Adipocyte (in vitro differentiated cells): ENCODE results near the gene DPEP1.
A peak's percentile ranks its signal among the peaks of the same experiment; 100 is the strongest.
"Not testable (repeated sequence)": the region's sequence is repeated elsewhere in the genome, so short reads cannot be mapped to it uniquely, and the experiment has no call there.

Experiments used
- DNase-seq: peaks from one replicate; pipeline ENCODE4 v3.0.0-alpha.2; 2015; ENCODE audit warnings: low read depth
- H3K27me3 ChIP-seq: replicated peaks from 2 replicates; pipeline ENCODE4 v1.7.0; 2013; ENCODE audit warnings: mild to moderate bottlenecking, low read length, moderate library complexity; ENCODE audit not compliant: control insufficient read depth, insufficient read depth
- H3K36me3 ChIP-seq: 2 replicates; pipeline ENCODE4 v1.7.0; 2013; ENCODE audit warnings: low read length, mild to moderate bottlenecking, moderate library complexity; ENCODE audit not compliant: control insufficient read depth, insufficient read depth, severe bottlenecking
- H3K4me1 ChIP-seq: 2 replicates; pipeline ENCODE4 v1.7.0; 2013; ENCODE audit warnings: mild to moderate bottlenecking, low read length, moderate library complexity; ENCODE audit not compliant: control insufficient read depth, insufficient read depth
- H3K4me3 ChIP-seq: 2 replicates; pipeline ENCODE4 v1.7.0; 2013; ENCODE audit warnings: mild to moderate bottlenecking, low read length, moderate library complexity
- H3K9ac ChIP-seq: 2 replicates; pipeline ENCODE4 v1.7.0; 2013; ENCODE audit warnings: mild to moderate bottlenecking, low read length, moderate library complexity
- H3K9me3 ChIP-seq: 2 replicates; pipeline ENCODE4 v1.7.0; 2013; ENCODE audit warnings: mild to moderate bottlenecking, low read length, moderate library complexity; ENCODE audit not compliant: control insufficient read depth

DPEP1 gene

GRCh38 chr16:89613231-89613953 lies at the start of gene DPEP1:
TSS of gene DPEP1 (plus strand) at chr16:89613642. CDS start at chr16:89630411, 16,769 bp downstream.
- DNase-seq = no peak
- Histone ChIP-seq H3K9ac (no peak within 1 kb of the TSS), H3K36me3 (no peaks in the 10 kb centered on the region)

GRCh38 chr16:89564476-89565255 lies 48.8 kb upstream of the DPEP1 start:
- Histone ChIP-seq H3K36me3 (peaks cover 38% of the 10 kb centered on the region), H3K4me3 (no peak overlapping the region), H3K4me1 (peaks cover 47% of the 10 kb centered on the region), H3K27me3 (peaks cover 9% of the 10 kb centered on the region), H3K9me3 (no peaks in the 10 kb centered on the region), H3K9ac (peak overlapping the region; percentile 99)
- no peak for DNase-seq

More at GRCh38 chr16:89613231-89613953, at the start of gene DPEP1:
- peaks cover 17% of the 10 kb centered on the region for H3K27me3 ChIP-seq
- H3K4me3 ChIP-seq = no peak within 1 kb of the TSS
- no peaks in the 10 kb centered on the region for H3K9me3 ChIP-seq
- H3K4me1 ChIP-seq = peaks cover 3% of the 10 kb centered on the region

GRCh38 chr16:89565256-89565505 lies 48.3 kb upstream of the DPEP1 start:
- peaks cover 45% of the 10 kb centered on the region for H3K4me1 ChIP-seq
- H3K36me3 ChIP-seq = peaks cover 38% of the 10 kb centered on the region
- peaks cover 9% of the 10 kb centered on the region for H3K27me3 ChIP-seq
- no peak for DNase-seq
- H3K9ac ChIP-seq = peak overlapping the region; percentile 99
- H3K4me3 ChIP-seq = no peak overlapping the region
- H3K9me3 ChIP-seq = no peaks in the 10 kb centered on the region

GRCh38 chr16:89565506-89566372 lies 47.7 kb upstream of the DPEP1 start:
- Histone ChIP-seq H3K9ac (peak overlapping the region; percentile 99), H3K4me1 (peaks cover 45% of the 10 kb centered on the region), H3K36me3 (peaks cover 38% of the 10 kb centered on the region), H3K9me3 (no peaks in the 10 kb centered on the region), H3K27me3 (peaks cover 12% of the 10 kb centered on the region), H3K4me3 (peak overlapping the region; percentile 64)
- peak; percentile 64 for DNase-seq

- Histone ChIP-seq H3K9me3 (no peaks in the 10 kb centered on the region), H3K4me3 (no peak overlapping the region), H3K4me1 (peaks cover 33% of the 10 kb centered on the region), H3K36me3 (peaks cover 20% of the 10 kb centered on the region), H3K27me3 (peaks cover 22% of the 10 kb centered on the region), H3K9ac (no peak overlapping the region)
- DNase-seq = no peak
Measured at GRCh38 chr16:89567656-89568594, 45.5 kb upstream of the DPEP1 start.

GRCh38 chr16:89569506-89570341 lies 43.7 kb upstream of the DPEP1 start:
- peaks cover 22% of the 10 kb centered on the region for H3K27me3 ChIP-seq
- DNase-seq = no peak
- peaks cover 2% of the 10 kb centered on the region for H3K36me3 ChIP-seq
- H3K9me3 ChIP-seq = no peaks in the 10 kb centered on the region
- no peak overlapping the region for H3K4me3 ChIP-seq
- peaks cover 18% of the 10 kb centered on the region for H3K4me1 ChIP-seq
- no peak overlapping the region for H3K9ac ChIP-seq

- no peak for DNase-seq
- H3K36me3 ChIP-seq = no peaks in the 10 kb centered on the region
- peaks cover 22% of the 10 kb centered on the region for H3K27me3 ChIP-seq
- peaks cover 11% of the 10 kb centered on the region for H3K4me1 ChIP-seq
- no peak overlapping the region for H3K4me3 ChIP-seq
- H3K9me3 ChIP-seq = no peaks in the 10 kb centered on the region
- no peak overlapping the region for H3K9ac ChIP-seq
Measured at GRCh38 chr16:89570342-89570923, 43.0 kb upstream of the DPEP1 start.

- not testable (repeated sequence) for DNase-seq, H3K4me1 ChIP-seq, H3K36me3 ChIP-seq, H3K4me3 ChIP-seq, H3K9ac ChIP-seq, H3K9me3 ChIP-seq
- peaks cover 22% of the 10 kb centered on the region for H3K27me3 ChIP-seq
Measured at GRCh38 chr16:89570983-89571598, 42.4 kb upstream of the DPEP1 start.

- H3K36me3 ChIP-seq = no peaks in the 10 kb centered on the region
- H3K27me3 ChIP-seq = peaks cover 22% of the 10 kb centered on the region
- H3K9me3 ChIP-seq = no peaks in the 10 kb centered on the region
- H3K4me3 ChIP-seq = no peak overlapping the region
- peaks cover 3% of the 10 kb centered on the region for H3K4me1 ChIP-seq
- no peak for DNase-seq
- no peak overlapping the region for H3K9ac ChIP-seq
Measured at GRCh38 chr16:89571636-89572035, 41.8 kb upstream of the DPEP1 start.
